ENCODE data around the gene SCARB1.

- TF ChIP-seq EZH2phosphoT487 (IDR thresholded peaks at IDR 0.05; ENCODE audit: insufficient read depth, low read depth) (no peak), EZH2 (IDR thresholded peaks at IDR 0.05; ENCODE audit: insufficient read depth, poor library complexity, severe bottlenecking) (no peak)
Observed at GRCh38 chr12:124883263-124884130, 19.8 kb upstream of the SCARB1 start.
